ENCODE results near the gene F2RL1. TPM values are rescaled to one million over a fixed set of nuclear protein-coding genes. Genes with fewer than 3 reads are reported as not detected.

Gene F2RL1
- total RNA-seq, 2 experiments from 2014 or later, result 1.8 to 2.2 TPM

DNA sequence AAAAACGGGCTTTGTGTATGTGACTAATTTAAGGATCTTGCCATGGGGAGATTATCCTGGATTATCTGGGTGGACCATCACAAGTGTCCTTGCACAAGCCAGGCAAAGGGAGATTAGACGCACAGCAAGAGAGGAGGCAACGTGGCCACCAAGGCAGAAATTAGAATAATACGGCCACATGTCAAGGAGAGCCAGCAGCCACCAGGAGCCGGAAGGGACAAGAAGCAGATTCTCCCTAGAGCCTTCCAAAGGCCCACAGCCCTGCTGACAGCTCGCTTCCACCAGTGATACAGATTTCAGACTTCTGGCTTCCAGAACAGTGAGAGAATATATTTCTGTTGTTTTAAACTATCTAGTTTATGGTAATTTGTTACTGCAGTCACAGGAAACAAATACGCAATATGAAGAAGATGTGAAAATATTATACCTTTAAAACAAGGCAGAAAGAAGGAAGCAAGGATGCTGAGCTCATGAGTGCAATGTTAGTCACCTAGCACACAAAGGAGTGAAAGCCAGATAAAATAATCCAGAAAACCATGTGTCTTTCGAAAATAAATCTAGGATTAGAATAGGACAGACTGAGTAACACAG is 28.7 kb upstream of the F2RL1 start:
- CTCF ChIA-PET, result interaction anchor here (3.3 kb wide), 1 partner anchor 15 kb away, joined by 25 read pairs; no protein-coding TSS in a partner anchor
- Mint-ChIP-seq H3K4me1 (ENCODE audit: low read depth) (peaks cover 13% of the 10 kb centered on the region), H3K9me3 (no peaks in the 10 kb centered on the region), H3K27me3 (no peaks in the 10 kb centered on the region), H3K27ac (peak overlapping the region; percentile 52), H3K4me3 (no peak overlapping the region), H3K36me3 (ENCODE audit: low read depth) (no peaks in the 10 kb centered on the region)
- TF ChIP-seq, protein P1, sequence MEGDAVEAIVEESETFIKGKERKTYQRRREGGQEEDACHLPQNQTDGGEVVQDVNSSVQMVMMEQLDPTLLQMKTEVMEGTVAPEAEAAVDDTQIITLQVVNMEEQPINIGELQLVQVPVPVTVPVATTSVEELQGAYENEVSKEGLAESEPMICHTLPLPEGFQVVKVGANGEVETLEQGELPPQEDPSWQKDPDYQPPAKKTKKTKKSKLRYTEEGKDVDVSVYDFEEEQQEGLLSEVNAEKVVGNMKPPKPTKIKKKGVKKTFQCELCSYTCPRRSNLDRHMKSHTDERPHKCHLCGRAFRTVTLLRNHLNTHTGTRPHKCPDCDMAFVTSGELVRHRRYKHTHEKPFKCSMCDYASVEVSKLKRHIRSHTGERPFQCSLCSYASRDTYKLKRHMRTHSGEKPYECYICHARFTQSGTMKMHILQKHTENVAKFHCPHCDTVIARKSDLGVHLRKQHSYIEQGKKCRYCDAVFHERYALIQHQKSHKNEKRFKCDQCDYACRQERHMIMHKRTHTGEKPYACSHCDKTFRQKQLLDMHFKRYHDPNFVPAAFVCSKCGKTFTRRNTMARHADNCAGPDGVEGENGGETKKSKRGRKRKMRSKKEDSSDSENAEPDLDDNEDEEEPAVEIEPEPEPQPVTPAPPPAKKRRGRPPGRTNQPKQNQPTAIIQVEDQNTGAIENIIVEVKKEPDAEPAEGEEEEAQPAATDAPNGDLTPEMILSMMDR (IDR thresholded peaks at IDR 0.05), result no peak
- POLR2A ChIA-PET, result no interaction called here
- DNase-seq, result no peak
- intact Hi-C loops (cut with micrococcal nuclease), result no loop called here
- ATAC-seq, result peak; percentile 9

DNA sequence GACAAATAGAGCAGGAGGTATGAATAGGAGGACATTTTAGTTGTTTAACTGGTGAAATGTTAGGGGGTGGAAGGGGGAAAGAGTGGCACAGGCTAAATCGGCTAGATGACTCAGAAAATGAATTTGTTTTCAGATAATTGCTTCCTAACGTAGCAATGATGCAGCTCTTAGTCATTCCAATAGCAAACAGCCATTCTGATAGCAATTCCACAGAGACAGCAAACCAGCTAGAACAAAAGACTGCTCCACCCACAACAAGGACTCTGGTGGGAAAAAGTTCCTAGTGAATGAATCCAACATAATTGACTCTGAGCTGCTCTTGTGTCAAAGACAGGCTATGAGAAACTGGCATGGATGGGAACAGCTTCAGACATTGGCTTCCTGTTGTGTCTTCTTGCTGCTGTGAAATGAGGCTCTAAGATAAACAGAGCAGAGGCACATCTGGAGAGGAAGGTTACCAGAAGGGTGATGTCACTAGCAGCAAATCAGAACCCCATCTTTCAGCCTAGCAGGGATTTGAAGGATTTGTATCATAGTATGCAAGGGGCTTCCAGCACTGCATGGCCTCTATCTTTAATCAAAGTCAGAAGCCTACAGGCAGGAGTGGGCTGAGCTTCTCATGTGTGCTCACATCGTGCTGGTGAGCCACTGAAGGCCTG is 28.1 kb upstream of the F2RL1 start:
- peak; percentile 3 for DNase-seq
- Mint-ChIP-seq H3K9me3 (no peaks in the 10 kb centered on the region), H3K27me3 (no peaks in the 10 kb centered on the region), H3K36me3 (ENCODE audit: low read depth) (no peaks in the 10 kb centered on the region), H3K4me3 (no peak overlapping the region), H3K27ac (peak overlapping the region; percentile 52), H3K4me1 (ENCODE audit: low read depth) (peaks cover 13% of the 10 kb centered on the region)
- intact Hi-C loops (cut with micrococcal nuclease), result no loop called here
- CTCF ChIA-PET, result interaction anchor here (3.3 kb wide), 1 partner anchor 16 kb away, joined by 25 read pairs; no protein-coding TSS in a partner anchor
- TF ChIP-seq, protein P1 (IDR thresholded peaks at IDR 0.05), result no peak
- POLR2A ChIA-PET, result interaction anchor here (1.5 kb wide), 1 partner anchor 11 kb away, joined by 3 read pairs; no protein-coding TSS in a partner anchor
- peak; percentile 83 for ATAC-seq

- H3K36me3 Mint-ChIP-seq (ENCODE audit: low read depth), result no peaks in the 10 kb centered on the region
- ATAC-seq (no peak), DNase-seq (no peak)
- CTCF ChIA-PET, result interaction anchor here (3.3 kb wide), 1 partner anchor 17 kb away, joined by 25 read pairs; no protein-coding TSS in a partner anchor
- POLR2A ChIA-PET, result interaction anchor here (1.5 kb wide), 1 partner anchor 11 kb away, joined by 3 read pairs; no protein-coding TSS in a partner anchor
- TF ChIP-seq, protein P1 (IDR thresholded peaks at IDR 0.05), result no peak
- no peaks in the 10 kb centered on the region for H3K27me3 Mint-ChIP-seq
- intact Hi-C loops (cut with micrococcal nuclease), result no loop called here
- no peak overlapping the region for H3K4me3 Mint-ChIP-seq
- no peak overlapping the region for H3K27ac Mint-ChIP-seq
- H3K9me3 Mint-ChIP-seq, result no peaks in the 10 kb centered on the region
- H3K4me1 Mint-ChIP-seq (ENCODE audit: low read depth), result peaks cover 13% of the 10 kb centered on the region
Observed at GRCh38 chr5:76791461-76791860, 27.4 kb upstream of the F2RL1 start.

DNA sequence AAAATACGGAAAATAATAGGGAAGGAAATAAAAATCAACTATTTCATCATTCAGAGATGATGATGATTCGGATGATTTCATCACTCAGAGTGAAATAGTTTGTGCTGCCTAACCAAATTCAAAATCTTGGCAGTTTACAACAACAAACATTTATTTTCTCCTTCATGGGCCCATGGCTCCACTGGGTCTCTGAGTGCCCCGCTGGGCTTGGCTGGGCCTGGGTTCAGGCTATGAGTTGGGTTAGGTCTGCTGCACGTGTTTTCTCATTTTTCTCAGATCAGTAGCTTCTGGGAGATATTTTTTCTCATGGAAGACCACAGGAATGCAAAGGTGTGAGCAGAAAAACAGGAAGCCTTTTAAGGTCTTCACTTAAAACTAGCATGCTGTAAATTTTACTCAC is 24.0 kb upstream of the F2RL1 start:
- ChIA-PET POLR2A (no interaction called here), CTCF (no interaction called here)
- TF ChIP-seq, protein P1 (IDR thresholded peaks at IDR 0.05), result no peak
- H3K27me3 Mint-ChIP-seq, result no peaks in the 10 kb centered on the region
- no peak for DNase-seq
- no peaks in the 10 kb centered on the region for H3K9me3 Mint-ChIP-seq
- H3K36me3 Mint-ChIP-seq (ENCODE audit: low read depth), result no peaks in the 10 kb centered on the region
- no peak for ATAC-seq
- no peak overlapping the region for H3K27ac Mint-ChIP-seq
- H3K4me3 Mint-ChIP-seq, result no peak overlapping the region
- intact Hi-C loops (cut with micrococcal nuclease), result no loop called here
- H3K4me1 Mint-ChIP-seq (ENCODE audit: low read depth), result peaks cover 12% of the 10 kb centered on the region

DNA sequence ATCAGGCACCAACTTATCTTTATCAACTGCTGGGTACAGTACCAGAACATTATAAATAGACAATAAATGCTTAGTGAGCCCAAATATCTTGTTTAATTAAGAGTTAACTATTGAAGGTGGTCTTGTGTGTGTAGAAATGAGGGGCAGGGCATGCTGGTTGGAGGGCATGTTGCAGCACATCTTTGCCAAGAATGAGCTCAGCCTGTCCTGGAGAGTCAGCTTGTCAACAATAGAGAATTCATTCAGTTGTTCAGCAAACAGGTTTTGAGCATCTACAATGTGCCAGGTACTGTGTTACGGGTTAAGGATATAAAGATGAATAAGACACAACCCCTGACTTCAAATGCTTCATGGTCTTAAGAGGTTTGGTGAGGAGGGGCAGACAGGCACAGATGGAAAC is 19.2 kb upstream of the F2RL1 start:
- intact Hi-C loops (cut with micrococcal nuclease), result no loop called here
- ATAC-seq (no peak), DNase-seq (no peak)
- Mint-ChIP-seq H3K27ac (no peak overlapping the region), H3K27me3 (peaks cover 2% of the 10 kb centered on the region), H3K9me3 (no peaks in the 10 kb centered on the region), H3K36me3 (ENCODE audit: low read depth) (no peaks in the 10 kb centered on the region), H3K4me1 (ENCODE audit: low read depth) (no peaks in the 10 kb centered on the region), H3K4me3 (no peak overlapping the region)
- ChIA-PET CTCF (no interaction called here), POLR2A (no interaction called here)
- TF ChIP-seq, protein P1 (IDR thresholded peaks at IDR 0.05), result no peak

All from activated CD8-positive, alpha-beta T cell treated with anti-CD3 and anti-CD28 coated beads for 36 hours (primary cell).